Neural cell (in vitro differentiated cells): ENCODE results near the gene GPR143. TPM values are rescaled to one million over a fixed set of nuclear protein-coding genes. Genes with fewer than 3 reads are reported as not detected.

Source experiments
- H2AFZ ChIP-seq: fragments of 200-600, 300-800 bp; sonication (generic), shearing (Covaris generic); 2 replicates; pipeline ENCODE4 v1.6.0; 2014; ENCODE audit warnings: low read depth, mild to moderate bottlenecking, antibody characterized with exemption, low read length, moderate library complexity
- H3F3A ChIP-seq: fragments of 200-600 bp; shearing (Covaris generic); 2 replicates; pipeline ENCODE4 v1.6.1; 2016; ENCODE audit warnings: mild to moderate bottlenecking, moderate library complexity, mixed read lengths, antibody characterized with exemption, low read length; ENCODE audit not compliant: insufficient read depth, poor library complexity, severe bottlenecking
- H3K27ac ChIP-seq: fragments of 200-600, 300-800 bp; sonication (generic), shearing (Covaris generic); 2 replicates; pipeline ENCODE4 v1.5.1; 2014; ENCODE audit warnings: mild to moderate bottlenecking, low read length, moderate library complexity
- H3K27me3 ChIP-seq: fragments of 300-800, 200-600 bp; sonication (generic), shearing (Covaris generic); 2 replicates; pipeline ENCODE4 v1.6.0; 2014; ENCODE audit warnings: mild to moderate bottlenecking, low read depth, low read length, moderate library complexity; ENCODE audit not compliant: insufficient read depth
- H3K36me3 ChIP-seq: fragments of 300-800, 200-600 bp; sonication (generic), shearing (Covaris generic); 2 replicates; pipeline ENCODE4 v1.5.1; 2014; ENCODE audit warnings: mild to moderate bottlenecking, antibody characterized with exemption, low read length, moderate library complexity; ENCODE audit not compliant: insufficient read depth
- H3K4me2 ChIP-seq: fragments of 300-800, 200-600 bp; sonication (generic), shearing (Covaris generic); 2 replicates; pipeline ENCODE4 v1.6.0; 2014; ENCODE audit warnings: mild to moderate bottlenecking, low read length
- H3K4me3 ChIP-seq: fragments of 300-800, 200-600 bp; sonication (generic), shearing (Covaris generic); 2 replicates; pipeline ENCODE4 v1.5.1; 2014; ENCODE audit warnings: mild to moderate bottlenecking, low read length, moderate library complexity
- H3K79me2 ChIP-seq: fragments of 200-600 bp; shearing (Covaris generic); replicated peaks from 2 replicates; pipeline ENCODE4 v1.6.0; 2014; ENCODE audit warnings: mild to moderate bottlenecking, low read length, moderate library complexity; ENCODE audit not compliant: insufficient read depth
- H3K9ac ChIP-seq: fragments of 300-800, 200-600 bp; sonication (generic), shearing (Covaris generic); 2 replicates; pipeline ENCODE4 v1.6.1; 2016; ENCODE audit warnings: mild to moderate bottlenecking, low read length, mixed read lengths
- H3K9me2 ChIP-seq: fragments of 200-600 bp; shearing (Covaris generic); 2 replicates; pipeline ENCODE4 v1.6.1; 2016; ENCODE audit warnings: mild to moderate bottlenecking, low read length, mixed read lengths; ENCODE audit not compliant: insufficient read depth
- H3K9me3 ChIP-seq: fragments of 200-600, 300-800 bp; sonication (generic), shearing (Covaris generic); 2 replicates; pipeline ENCODE4 v1.6.1; 2016; ENCODE audit warnings: mild to moderate bottlenecking, mixed run types, low read length, moderate library complexity, mixed read lengths
- H4K20me1 ChIP-seq: fragments of 200-600 bp; shearing (Covaris generic); 2 replicates; pipeline ENCODE4 v1.6.1; 2016; ENCODE audit warnings: mild to moderate bottlenecking, mixed run types; ENCODE audit not compliant: insufficient read depth
- CTCF ChIP-seq: fragments of 450-650 bp; IDR thresholded peaks from 2 replicates; pipeline ENCODE4 v1.5.1; 2014; ENCODE audit warnings: antibody characterized with exemption, mild to moderate bottlenecking, moderate library complexity; ENCODE audit not compliant: poor library complexity, severe bottlenecking
- EP300 ChIP-seq: fragments of 450-650 bp; conservative IDR thresholded peaks from 2 replicates; pipeline ENCODE4 v1.6.1; 2014; ENCODE audit warnings: antibody characterized with exemption, mild to moderate bottlenecking, moderate library complexity; ENCODE audit not compliant: poor library complexity, severe bottlenecking
- EZH2 ChIP-seq: fragments of 200-600, 300-800 bp; shearing (Covaris generic), sonication (generic); IDR thresholded peaks from 2 replicates; pipeline ENCODE4 v1.6.1; 2014; ENCODE audit warnings: antibody characterized with exemption, low read length, borderline replicate concordance, mild to moderate bottlenecking; ENCODE audit not compliant: insufficient read depth, poor library complexity, severe bottlenecking
- MXI1 ChIP-seq: fragments of 450-650 bp; conservative IDR thresholded peaks from 2 replicates; pipeline ENCODE4 v1.6.1; 2014; ENCODE audit warnings: antibody characterized with exemption, mild to moderate bottlenecking; ENCODE audit not compliant: poor library complexity, severe bottlenecking
- POLR2AphosphoS5 ChIP-seq: IDR thresholded peaks from 2 replicates; pipeline ENCODE4 v1.6.1; 2012
- RAD21 ChIP-seq: fragments of 450-650 bp; conservative IDR thresholded peaks from 2 replicates; pipeline ENCODE4 v1.6.1; 2014; ENCODE audit warnings: antibody characterized with exemption, mild to moderate bottlenecking, moderate library complexity
- REST ChIP-seq: IDR thresholded peaks from 2 replicates; pipeline ENCODE4 v1.6.1; 2012; ENCODE audit warnings: borderline replicate concordance
- SMC3 ChIP-seq: fragments of 450-650 bp; conservative IDR thresholded peaks from 2 replicates; pipeline ENCODE4 v1.6.1; 2014; ENCODE audit warnings: antibody characterized with exemption, mild to moderate bottlenecking, moderate library complexity; ENCODE audit not compliant: poor library complexity
- TAF1 ChIP-seq: IDR thresholded peaks from 2 replicates; pipeline ENCODE4 v1.6.1; 2012; ENCODE audit warnings: low read depth
- polyA plus RNA-seq: library from polyadenylated mRNA; depleted of rRNA; stranded (reverse); fragments of >200 nt; gene quantifications from 2 replicates; pipeline ENCODE4 v1.2.3, GENCODE V29; 2014

GPR143 gene
- polyA plus RNA-seq, 1 donor from 2014 or later: 5.5 TPM

GRCh38 chrX:9807355-9808182 lies 41.9 kb upstream of the GPR143 start:
- H3K9me3 ChIP-seq: no peaks in the 10 kb centered on the region
- no peak overlapping the region for H3K4me2 ChIP-seq
- no peak overlapping the region for H3K4me3 ChIP-seq
- no peak overlapping the region for H3K9ac ChIP-seq
- TF ChIP-seq EP300 (no peak), CTCF (no peak), REST (no peak), SMC3 (no peak), POLR2AphosphoS5 (no peak), MXI1 (no peak), EZH2 (no peak), RAD21 (no peak), TAF1 (no peak)
- H3K27ac ChIP-seq: no peak overlapping the region
- H3K79me2 ChIP-seq: no peaks in the 10 kb centered on the region
- no peaks in the 10 kb centered on the region for H3K9me2 ChIP-seq
- H4K20me1 ChIP-seq: no peaks in the 10 kb centered on the region
- no peaks in the 10 kb centered on the region for H3K36me3 ChIP-seq
- no peaks in the 10 kb centered on the region for H3K27me3 ChIP-seq
- H3F3A ChIP-seq: no peaks in the 10 kb centered on the region
- H2AFZ ChIP-seq: no peak overlapping the region

- Histone ChIP-seq H3K9ac (no peak overlapping the region), H3K27ac (no peak overlapping the region), H3K4me2 (no peak overlapping the region), H3K79me2 (no peaks in the 10 kb centered on the region), H3K9me3 (no peaks in the 10 kb centered on the region), H4K20me1 (no peaks in the 10 kb centered on the region), H3K9me2 (no peaks in the 10 kb centered on the region), H3F3A (no peaks in the 10 kb centered on the region), H3K36me3 (no peaks in the 10 kb centered on the region), H3K27me3 (no peaks in the 10 kb centered on the region), H2AFZ (no peak overlapping the region), H3K4me3 (no peak overlapping the region)
- TF ChIP-seq EP300 (no peak), SMC3 (no peak), TAF1 (no peak), MXI1 (no peak), RAD21 (no peak), POLR2AphosphoS5 (no peak), EZH2 (no peak), CTCF (no peak), REST (no peak)
These were observed 40.3 kb upstream of the GPR143 start for GRCh38 chrX:9805956-9806355.
